GM23248 (cell line): ENCODE measurements around the gene ACY1.

ENCODE experiments used
- EZH2 ChIP-seq: fragments of 200-600 bp; sonication (generic); IDR thresholded peaks from 2 replicates; pipeline ENCODE4 v1.6.1; 2018; ENCODE audit warnings: antibody characterized with exemption, mild to moderate bottlenecking; ENCODE audit not compliant: insufficient read depth, poor library complexity, severe bottlenecking
- EZH2phosphoT487 ChIP-seq: fragments of 200-600 bp; sonication (generic); IDR thresholded peaks from 2 replicates; pipeline ENCODE4 v1.6.1; 2018; ENCODE audit warnings: antibody characterized with exemption, moderate library complexity, mild to moderate bottlenecking, low read depth; ENCODE audit not compliant: insufficient read depth

- no peak for TF ChIP-seq EZH2
- TF ChIP-seq EZH2phosphoT487 = no peak
Observed at GRCh38 chr3:52034212-52034611, 50.9 kb downstream of the ACY1 start.
